Activated CD4-positive, alpha-beta T cell treated with anti-CD3 and anti-CD28 coated beads, Interleukin-2, amount 10 ng/mL, durations not matched to agents 7 days and 5 days (primary cell): ENCODE data around the gene RTP4. TPM values are rescaled to one million over a fixed set of nuclear protein-coding genes. Genes with fewer than 3 reads are reported as not detected.
"Not testable (repeated sequence)": the region's sequence is repeated elsewhere in the genome, so short reads cannot be mapped to it uniquely, and the experiment has no call there.

ENCODE experiments used
- CTCF ChIA-PET: fragments of 350-600 bp; sonication (Branson Sonifier 250); formaldehyde crosslinking; loops from one replicate; lab custom pipeline; 2021; ENCODE audit warnings: antibody characterized with exemption; lab: Charles Lee
- POLR2A ChIA-PET: fragments of 350-600 bp; sonication (Branson Sonifier 250); formaldehyde crosslinking; loops from one replicate; lab custom pipeline; 2021; ENCODE audit warnings: antibody characterized with exemption; lab: Charles Lee
- DNase-seq: peaks from one replicate; pipeline ENCODE4 v3.0.0-alpha.2; 2020
- H3K27ac Mint-ChIP-seq: one replicate; pipeline ENCODE4 v1.8.0; 2021; ENCODE audit warnings: mild to moderate bottlenecking, moderate library complexity, mixed read lengths
- H3K27me3 Mint-ChIP-seq: one replicate; pipeline ENCODE4 v1.8.0; 2021; ENCODE audit warnings: mixed read lengths
- H3K36me3 Mint-ChIP-seq: one replicate; pipeline ENCODE4 v1.8.0; 2021; ENCODE audit warnings: low read depth, mixed read lengths
- H3K4me1 Mint-ChIP-seq: one replicate; pipeline ENCODE4 v1.8.0; 2021; ENCODE audit warnings: mixed read lengths
- H3K4me3 Mint-ChIP-seq: one replicate; pipeline ENCODE4 v1.8.0; 2021; ENCODE audit warnings: mild to moderate bottlenecking, moderate library complexity, mixed read lengths
- H3K9me3 Mint-ChIP-seq: one replicate; pipeline ENCODE4 v1.8.0; 2021; ENCODE audit warnings: mixed read lengths
- total RNA-seq, 2 experiments: library from RNA; stranded (reverse); gene quantifications; one replicate each; pipeline ENCODE4 v1.2.3, GENCODE V29; 2021

RTP4 gene
- total RNA-seq, 2 experiments from 2014 or later: 18.9 to 19.4 TPM

- no peak for DNase-seq
- Mint-ChIP-seq H3K4me1 (peaks cover 7% of the 10 kb centered on the region), H3K4me3 (no peak overlapping the region), H3K27ac (no peak overlapping the region), H3K9me3 (peaks cover 25% of the 10 kb centered on the region), H3K36me3 (peaks cover 56% of the 10 kb centered on the region), H3K27me3 (no peaks in the 10 kb centered on the region)
- ChIA-PET CTCF (interaction anchor here (1.5 kb wide), 1 partner anchor 58 kb away, joined by 5 read pairs; no protein-coding TSS in a partner anchor), POLR2A (no interaction called here)
Observed at GRCh38 chr3:187377842-187378241, 9.7 kb downstream of the RTP4 start.

DNA sequence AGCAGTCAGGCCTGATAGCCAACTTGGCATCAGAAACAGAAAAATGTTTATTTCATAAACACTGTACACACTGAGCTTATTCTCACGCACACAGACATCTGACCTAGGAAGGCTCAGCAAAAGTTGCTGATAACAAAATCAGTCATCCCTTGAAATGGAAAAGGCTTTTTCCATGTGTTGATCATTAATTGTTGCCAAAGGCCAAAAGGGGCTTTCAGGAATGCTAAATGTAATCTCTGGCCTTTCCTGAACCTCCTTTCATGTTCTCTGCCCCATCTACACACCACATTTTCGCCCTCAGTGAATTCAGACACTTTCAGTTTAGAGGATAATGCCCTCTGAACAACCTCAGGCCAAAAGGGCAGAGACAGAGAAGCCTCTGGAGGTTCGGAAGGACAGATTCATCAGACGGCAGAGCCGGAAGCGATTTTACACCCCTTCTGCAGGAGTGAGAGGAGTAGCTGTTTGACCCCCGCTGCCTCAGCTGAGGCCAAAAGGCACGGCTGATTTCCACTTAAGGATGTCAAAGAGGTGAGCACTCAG, 14.5 kb downstream of the RTP4 start:
- H3K4me3 Mint-ChIP-seq: no peak overlapping the region
- H3K4me1 Mint-ChIP-seq: peaks cover 4% of the 10 kb centered on the region

GRCh38 chr3:187383246-187383645, 15.1 kb downstream of the RTP4 start:
- POLR2A ChIA-PET: no interaction called here
- CTCF ChIA-PET: no interaction called here
- no peak overlapping the region for H3K27ac Mint-ChIP-seq
- peaks cover 4% of the 10 kb centered on the region for H3K4me1 Mint-ChIP-seq
- H3K4me3 Mint-ChIP-seq: no peak overlapping the region
- peaks cover 17% of the 10 kb centered on the region for H3K27me3 Mint-ChIP-seq
- no peak for DNase-seq
- peaks cover 4% of the 10 kb centered on the region for H3K36me3 Mint-ChIP-seq
- peaks cover 8% of the 10 kb centered on the region for H3K9me3 Mint-ChIP-seq

More for the DNA sequence above, 14.5 kb downstream of the RTP4 start:
- DNase-seq: no peak
- Mint-ChIP-seq H3K27me3 (peaks cover 12% of the 10 kb centered on the region), H3K9me3 (peaks cover 6% of the 10 kb centered on the region), H3K36me3 (peaks cover 10% of the 10 kb centered on the region), H3K27ac (no peak overlapping the region)
- ChIA-PET CTCF (no interaction called here), POLR2A (no interaction called here)

DNA sequence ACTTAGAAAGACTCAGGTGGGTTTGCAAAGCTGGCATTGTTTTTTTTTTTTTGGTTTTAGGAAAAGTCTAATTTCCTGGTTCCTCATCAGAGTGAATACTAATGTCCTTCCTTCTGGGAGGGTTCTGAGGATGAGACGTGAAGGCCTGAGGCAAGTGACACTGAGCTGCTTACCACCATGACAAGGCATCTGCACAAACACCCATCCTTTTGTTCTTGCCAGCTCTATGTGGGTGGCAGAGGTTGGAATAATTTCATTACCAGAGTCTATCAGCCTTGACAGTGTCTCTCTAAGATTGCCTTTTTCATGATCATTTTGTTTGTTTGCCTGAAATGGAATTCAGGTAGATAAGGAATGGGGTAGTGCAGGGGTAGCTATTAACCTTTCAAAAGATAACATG, 17.1 kb downstream of the RTP4 start:
- H3K4me3 Mint-ChIP-seq: no peak overlapping the region
- H3K27ac Mint-ChIP-seq: no peak overlapping the region
- peaks cover 36% of the 10 kb centered on the region for H3K27me3 Mint-ChIP-seq
- H3K4me1 Mint-ChIP-seq: peaks cover under 1% of the 10 kb centered on the region
- ChIA-PET POLR2A (no interaction called here), CTCF (no interaction called here)
- H3K9me3 Mint-ChIP-seq: peaks cover 10% of the 10 kb centered on the region
- no peaks in the 10 kb centered on the region for H3K36me3 Mint-ChIP-seq
- no peak for DNase-seq

DNA sequence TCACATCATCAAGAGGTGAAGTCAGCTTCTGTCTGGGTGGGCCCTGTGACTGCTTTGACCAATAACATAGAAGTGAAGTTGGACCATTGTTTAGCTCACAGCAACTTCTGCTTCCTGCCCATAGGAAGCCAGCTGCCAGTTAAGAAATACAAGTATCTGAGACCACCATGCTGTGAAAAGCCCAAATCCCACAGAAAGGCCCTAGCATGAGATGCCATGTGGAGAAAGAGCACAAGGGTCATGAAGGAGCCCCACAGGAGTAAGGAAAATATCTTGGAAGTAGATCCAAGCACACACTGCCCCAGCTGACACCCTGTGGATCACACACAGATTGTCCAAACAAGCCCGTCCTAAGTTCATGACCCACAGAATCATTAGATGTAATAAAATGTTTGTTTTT, 28.5 kb downstream of the RTP4 start:
- H3K27me3 Mint-ChIP-seq: peaks cover 29% of the 10 kb centered on the region
- no peak for DNase-seq
- no peaks in the 10 kb centered on the region for H3K4me1 Mint-ChIP-seq
- no peaks in the 10 kb centered on the region for H3K9me3 Mint-ChIP-seq
- H3K36me3 Mint-ChIP-seq: no peaks in the 10 kb centered on the region
- ChIA-PET CTCF (no interaction called here), POLR2A (no interaction called here)
- no peak overlapping the region for H3K27ac Mint-ChIP-seq
- no peak overlapping the region for H3K4me3 Mint-ChIP-seq

DNA sequence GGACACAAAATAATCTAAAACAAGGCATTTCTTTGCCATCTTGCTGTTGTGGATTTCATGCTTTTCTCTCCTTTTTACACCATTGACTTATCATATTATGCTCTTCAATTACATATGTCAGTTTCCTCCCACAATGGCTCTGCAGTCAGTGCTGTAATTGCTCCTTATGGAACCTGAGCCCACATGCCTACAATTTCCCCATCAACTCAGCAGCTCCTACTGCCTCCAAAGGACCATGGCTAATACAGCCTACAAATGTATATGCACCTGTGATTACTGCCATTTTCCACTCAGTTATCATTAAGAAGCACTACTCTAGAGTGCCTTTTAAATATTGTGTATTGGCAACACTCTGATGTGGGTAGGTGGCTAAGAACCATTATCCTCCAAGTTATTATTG, 30.8 kb downstream of the RTP4 start:
- H3K36me3 Mint-ChIP-seq: no peaks in the 10 kb centered on the region
- no peak overlapping the region for H3K27ac Mint-ChIP-seq
- POLR2A ChIA-PET: no interaction called here
- H3K4me3 Mint-ChIP-seq: no peak overlapping the region
- no peak for DNase-seq
- H3K4me1 Mint-ChIP-seq: no peaks in the 10 kb centered on the region
- no peaks in the 10 kb centered on the region for H3K9me3 Mint-ChIP-seq
- peaks cover 29% of the 10 kb centered on the region for H3K27me3 Mint-ChIP-seq
- CTCF ChIA-PET: no interaction called here

- ChIA-PET POLR2A (no interaction called here), CTCF (no interaction called here)
- Mint-ChIP-seq H3K27ac (no peak overlapping the region), H3K36me3 (no peaks in the 10 kb centered on the region), H3K27me3 (peaks cover 24% of the 10 kb centered on the region), H3K4me1 (no peaks in the 10 kb centered on the region), H3K9me3 (no peaks in the 10 kb centered on the region), H3K4me3 (no peak overlapping the region)
- DNase-seq: no peak
Observed at GRCh38 chr3:187400756-187401155, 32.6 kb downstream of the RTP4 start.

GRCh38 chr3:187401856-187402255, 33.7 kb downstream of the RTP4 start:
- CTCF ChIA-PET: no interaction called here
- no peaks in the 10 kb centered on the region for H3K9me3 Mint-ChIP-seq
- H3K27me3 Mint-ChIP-seq: peaks cover 22% of the 10 kb centered on the region
- no peak overlapping the region for H3K4me3 Mint-ChIP-seq
- DNase-seq: no peak
- no peaks in the 10 kb centered on the region for H3K36me3 Mint-ChIP-seq
- POLR2A ChIA-PET: no interaction called here
- no peak overlapping the region for H3K27ac Mint-ChIP-seq
- no peaks in the 10 kb centered on the region for H3K4me1 Mint-ChIP-seq

DNA sequence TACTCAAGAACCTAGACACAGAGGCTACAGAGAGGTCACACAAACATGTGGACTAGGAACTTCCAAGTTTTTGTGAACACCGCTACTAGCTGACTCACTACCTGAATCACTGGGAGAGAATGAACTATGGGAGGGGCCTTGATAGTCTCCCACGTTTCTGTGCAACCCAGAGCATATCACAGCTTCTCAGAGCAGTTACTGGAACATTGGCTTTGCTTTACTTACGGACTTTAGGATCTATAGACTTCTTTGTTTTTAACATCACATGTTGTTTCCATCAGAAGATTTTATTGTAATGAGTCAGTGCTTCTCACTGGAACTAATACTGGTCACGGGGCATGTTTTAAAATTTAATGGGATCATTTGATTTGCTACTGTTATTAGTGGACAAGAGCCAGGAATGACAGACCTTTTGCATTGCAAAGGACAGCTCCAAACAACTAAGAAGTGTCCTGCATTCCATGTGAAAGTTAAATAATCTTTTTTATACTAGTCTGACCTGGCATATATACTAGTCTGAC, 35.6 kb downstream of the RTP4 start:
- ChIA-PET POLR2A (no interaction called here), CTCF (no interaction called here)
- H3K4me3 Mint-ChIP-seq: no peak overlapping the region
- no peaks in the 10 kb centered on the region for H3K36me3 Mint-ChIP-seq
- H3K9me3 Mint-ChIP-seq: no peaks in the 10 kb centered on the region
- peaks cover 25% of the 10 kb centered on the region for H3K27me3 Mint-ChIP-seq
- DNase-seq: no peak
- H3K4me1 Mint-ChIP-seq: no peaks in the 10 kb centered on the region
- H3K27ac Mint-ChIP-seq: no peak overlapping the region

GRCh38 chr3:187406927-187407326, 38.7 kb downstream of the RTP4 start:
- H3K4me3 Mint-ChIP-seq: no peak overlapping the region
- DNase-seq: no peak
- ChIA-PET CTCF (no interaction called here), POLR2A (no interaction called here)
- no peak overlapping the region for H3K27ac Mint-ChIP-seq
- H3K9me3 Mint-ChIP-seq: peaks cover 1% of the 10 kb centered on the region
- peaks cover 30% of the 10 kb centered on the region for H3K27me3 Mint-ChIP-seq
- no peaks in the 10 kb centered on the region for H3K36me3 Mint-ChIP-seq
- H3K4me1 Mint-ChIP-seq: no peaks in the 10 kb centered on the region

DNA sequence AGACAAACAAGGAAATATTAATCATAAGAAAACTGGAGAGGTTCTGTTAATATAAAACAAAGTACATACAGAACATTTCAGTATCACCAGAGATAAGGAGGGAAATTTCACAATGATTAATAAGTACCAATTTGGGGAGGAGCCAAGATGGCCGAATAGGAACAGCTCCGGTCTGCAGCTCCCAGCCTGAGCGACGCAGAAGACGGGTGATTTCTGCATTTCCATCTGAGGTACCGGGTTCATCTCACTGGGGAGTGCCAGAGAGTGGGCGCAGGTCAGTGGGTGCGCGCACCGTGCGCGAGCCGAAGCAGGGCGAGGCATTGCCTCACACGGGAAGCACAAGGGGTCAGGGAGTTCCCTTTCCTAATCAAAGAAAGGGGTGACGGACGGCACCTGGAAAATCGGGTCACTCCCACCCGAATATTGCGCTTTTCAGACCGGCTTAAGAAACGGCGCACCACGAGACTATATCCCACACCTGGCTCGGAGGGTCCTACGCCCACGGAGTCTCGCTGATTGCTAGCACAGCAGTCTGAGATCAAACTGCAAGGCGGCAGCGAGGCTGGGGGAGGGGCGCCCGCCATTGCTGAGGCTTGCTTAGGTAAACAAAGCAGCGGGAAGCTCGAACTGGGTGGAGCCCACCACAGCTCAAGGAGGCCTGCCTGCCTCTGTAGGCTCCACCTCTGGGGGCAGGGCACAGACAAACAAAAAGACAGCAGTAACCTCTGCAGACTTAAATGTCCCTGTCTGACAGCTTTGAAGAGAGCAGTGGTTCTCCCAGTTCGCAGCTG, 44.0 kb downstream of the RTP4 start:
- DNase-seq, POLR2A ChIA-PET, H3K27ac Mint-ChIP-seq, H3K4me1 Mint-ChIP-seq, CTCF ChIA-PET, H3K9me3 Mint-ChIP-seq, H3K4me3 Mint-ChIP-seq, H3K36me3 Mint-ChIP-seq: not testable (repeated sequence)
- H3K27me3 Mint-ChIP-seq: peaks cover 25% of the 10 kb centered on the region
